NCI-H2107 treated with DMSO at 0.1 percent for 48 hours (cell line): ENCODE data around the gene APBB1.
A peak's percentile ranks its signal among the peaks of the same experiment; 100 is the strongest.

ENCODE experiments used
- DNase-seq: peaks from one replicate; lab custom pipeline; 2025; ENCODE audit not compliant: unreplicated experiment; lab: John Stamatoyannopoulos, UW

The APBB1 gene

GRCh38 chr11:6419009-6419631, at the start of gene APBB1:
TSS of gene APBB1 (minus strand) at chr11:6419094. CDS start at chr11:6411347, 7,747 bp downstream.
- no peak for DNase-seq

- DNase-seq, result no peak
Measured at GRCh38 chr11:6459099-6459450, 40.2 kb upstream of the APBB1 start.

GRCh38 chr11:6458352-6459098, 39.6 kb upstream of the APBB1 start:
- DNase-seq, result no peak

- DNase-seq, result no peak
Measured at GRCh38 chr11:6457581-6458320, 38.9 kb upstream of the APBB1 start.

GRCh38 chr11:6456361-6457073, 37.6 kb upstream of the APBB1 start:
- DNase-seq, result no peak

- DNase-seq, result peak; percentile 89
Measured at GRCh38 chr11:6455070-6455469, 36.2 kb upstream of the APBB1 start.

GRCh38 chr11:6453152-6453551, 34.3 kb upstream of the APBB1 start:
- no peak for DNase-seq

GRCh38 chr11:6452219-6452618, 33.3 kb upstream of the APBB1 start:
- no peak for DNase-seq

GRCh38 chr11:6448574-6448973, 29.7 kb upstream of the APBB1 start:
- DNase-seq, result no peak

- no peak for DNase-seq
Measured at GRCh38 chr11:6443269-6444003, 24.5 kb upstream of the APBB1 start.

- DNase-seq, result no peak
Measured at GRCh38 chr11:6442441-6442840, 23.5 kb upstream of the APBB1 start.

- DNase-seq, result no peak
Measured at GRCh38 chr11:6440906-6441358, 22.0 kb upstream of the APBB1 start, which contains the start of gene HPX. TSS of gene HPX (minus strand) at chr11:6440987. CDS start at chr11:6440963, 24 bp downstream.

- DNase-seq, result peak; percentile 76
Measured at GRCh38 chr11:6438979-6439571, 20.2 kb upstream of the APBB1 start.

GRCh38 chr11:6437993-6438392, 19.1 kb upstream of the APBB1 start:
- no peak for DNase-seq

GRCh38 chr11:6437423-6437822, 18.5 kb upstream of the APBB1 start:
- DNase-seq, result no peak

GRCh38 chr11:6433998-6434660, 15.2 kb upstream of the APBB1 start:
- no peak for DNase-seq

GRCh38 chr11:6431861-6432260, 13.0 kb upstream of the APBB1 start:
- DNase-seq, result no peak

GRCh38 chr11:6427516-6427915, 8.6 kb upstream of the APBB1 start:
- no peak for DNase-seq

- no peak for DNase-seq
Measured at GRCh38 chr11:6420677-6421076, 1.8 kb upstream of the APBB1 start.

GRCh38 chr11:6418557-6419008, 311 bp downstream of the APBB1 start:
- no peak for DNase-seq
